ENCODE measurements around the gene RBM45. TPM values are rescaled to one million over a fixed set of nuclear protein-coding genes. Genes with fewer than 3 reads are reported as not detected.

Gene RBM45
- polyA plus RNA-seq, 1 donor = 32.3 TPM

- DNase-seq = no peak
These were observed 10.7 kb upstream of the RBM45 start for GRCh38 chr2:178101321-178102079.

GRCh38 chr2:178105566-178105965 is 6.7 kb upstream of the RBM45 start:
- DNase-seq = no peak

GRCh38 chr2:178106053-178106452 is 6.2 kb upstream of the RBM45 start:
- no peak for DNase-seq

- no peak for DNase-seq
These were observed 4.1 kb upstream of the RBM45 start for GRCh38 chr2:178108176-178108575.

GRCh38 chr2:178109813-178110212 is 2.4 kb upstream of the RBM45 start:
- peak; percentile 38 for DNase-seq

- no peak for DNase-seq
These were observed 1.6 kb upstream of the RBM45 start for GRCh38 chr2:178110681-178111080.

GRCh38 chr2:178111743-178112142 is 494 bp upstream of the RBM45 start:
- DNase-seq = no peak

GRCh38 chr2:178114462-178114861 is 2.2 kb downstream of the RBM45 start:
- no peak for DNase-seq

GRCh38 chr2:178115271-178115670 is 3.0 kb downstream of the RBM45 start:
- no peak for DNase-seq

GRCh38 chr2:178117725-178118124 is 5.5 kb downstream of the RBM45 start:
- DNase-seq = no peak

GRCh38 chr2:178119179-178119922 is 7.1 kb downstream of the RBM45 start:
- no peak for DNase-seq

- no peak for DNase-seq
These were observed 10.9 kb downstream of the RBM45 start for GRCh38 chr2:178123163-178123562.

GRCh38 chr2:178125125-178125524 is 12.9 kb downstream of the RBM45 start:
- DNase-seq = no peak

GRCh38 chr2:178125862-178126261 is 13.6 kb downstream of the RBM45 start:
- no peak for DNase-seq

- DNase-seq = no peak
These were observed 16.8 kb downstream of the RBM45 start for GRCh38 chr2:178128836-178129630.

GRCh38 chr2:178136321-178137025 is 24.2 kb downstream of the RBM45 start:
- no peak for DNase-seq

- peak; percentile 46 for DNase-seq
These were observed 30.2 kb downstream of the RBM45 start for GRCh38 chr2:178142274-178143065.

- no peak for DNase-seq
These were observed 31.2 kb downstream of the RBM45 start for GRCh38 chr2:178143481-178143880.

GRCh38 chr2:178152033-178152432 is 39.8 kb downstream of the RBM45 start:
- DNase-seq = no peak

GRCh38 chr2:178152542-178152941 is 40.3 kb downstream of the RBM45 start:
- no peak for DNase-seq

GRCh38 chr2:178152977-178153376 is 40.7 kb downstream of the RBM45 start:
- DNase-seq = no peak
